Activated gamma-delta T cell treated with anti-CD3 and anti-CD28 coated beads, Interleukin-2, amount 50 U/mL, for 16 hours (primary cell): ENCODE data around the gene NAP1L3.

Experiments
- DNase-seq: peaks from one replicate; pipeline ENCODE4 v3.0.0-alpha.2; 2020; ENCODE audit warnings: low read depth

Gene NAP1L3, protein sequence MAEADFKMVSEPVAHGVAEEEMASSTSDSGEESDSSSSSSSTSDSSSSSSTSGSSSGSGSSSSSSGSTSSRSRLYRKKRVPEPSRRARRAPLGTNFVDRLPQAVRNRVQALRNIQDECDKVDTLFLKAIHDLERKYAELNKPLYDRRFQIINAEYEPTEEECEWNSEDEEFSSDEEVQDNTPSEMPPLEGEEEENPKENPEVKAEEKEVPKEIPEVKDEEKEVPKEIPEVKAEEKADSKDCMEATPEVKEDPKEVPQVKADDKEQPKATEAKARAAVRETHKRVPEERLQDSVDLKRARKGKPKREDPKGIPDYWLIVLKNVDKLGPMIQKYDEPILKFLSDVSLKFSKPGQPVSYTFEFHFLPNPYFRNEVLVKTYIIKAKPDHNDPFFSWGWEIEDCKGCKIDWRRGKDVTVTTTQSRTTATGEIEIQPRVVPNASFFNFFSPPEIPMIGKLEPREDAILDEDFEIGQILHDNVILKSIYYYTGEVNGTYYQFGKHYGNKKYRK

DNA sequence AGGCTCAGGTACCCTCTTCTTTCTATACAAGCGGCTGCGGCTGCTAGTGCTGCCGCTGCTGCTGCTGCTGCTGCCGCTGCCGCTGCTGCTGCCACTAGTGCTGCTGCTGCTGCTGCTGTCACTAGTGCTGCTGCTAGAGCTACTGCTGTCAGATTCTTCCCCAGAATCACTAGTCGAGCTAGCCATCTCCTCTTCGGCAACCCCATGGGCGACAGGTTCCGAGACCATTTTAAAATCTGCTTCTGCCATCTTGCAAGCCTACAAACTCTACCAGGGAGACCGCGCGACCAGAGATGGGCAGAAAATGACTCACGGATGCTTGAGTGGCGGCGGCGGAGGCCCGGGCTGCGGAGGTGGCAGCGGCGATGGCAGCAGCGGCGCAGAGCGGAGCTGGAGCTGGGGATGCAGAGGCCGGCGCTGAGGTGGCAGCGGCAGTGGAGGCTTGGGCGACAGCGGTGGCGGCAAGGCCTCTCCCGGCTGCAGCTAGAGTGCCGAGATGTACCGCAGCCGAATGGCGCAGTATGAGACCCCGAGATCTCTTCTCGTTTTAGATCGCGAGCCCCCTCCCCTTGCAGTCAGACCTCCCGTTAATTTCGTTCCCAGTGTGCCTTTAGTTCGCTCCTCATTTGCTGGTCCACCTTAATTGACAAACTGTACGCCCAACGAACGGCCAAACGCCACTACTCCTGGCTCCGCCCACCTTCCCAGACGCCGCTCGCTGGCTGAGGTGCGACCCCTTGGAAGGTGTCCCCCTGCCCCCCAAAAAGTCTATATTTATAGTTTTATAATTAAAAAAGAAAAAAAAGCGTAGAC lies at the start of gene NAP1L3:
Gene NAP1L3, minus strand, starts transcription at position 523 of the 813 bp plus-strand sequence. Its CDS starts 274 bp downstream, at position 249.
- DNase-seq: peak; percentile 31

DNA sequence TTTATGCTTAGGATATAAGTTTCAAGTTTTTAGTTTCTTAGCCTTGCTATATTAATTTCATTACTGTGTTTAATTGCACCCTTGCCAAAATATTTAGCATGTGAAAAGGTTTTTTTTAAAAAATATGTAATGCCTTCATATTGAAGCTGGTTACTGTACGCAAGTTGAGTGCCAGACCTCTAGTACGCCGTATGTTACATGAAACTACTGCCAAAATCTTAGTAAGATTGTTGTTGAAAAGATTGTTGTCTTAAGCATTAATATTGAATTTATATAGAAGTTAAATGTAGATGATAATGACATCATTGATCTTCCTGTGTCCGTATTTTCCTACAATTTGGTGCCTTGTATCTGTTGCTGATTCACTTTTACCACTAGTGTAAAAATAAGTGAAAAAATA lies 37.7 kb upstream of the NAP1L3 start:
- no peak for DNase-seq

DNA sequence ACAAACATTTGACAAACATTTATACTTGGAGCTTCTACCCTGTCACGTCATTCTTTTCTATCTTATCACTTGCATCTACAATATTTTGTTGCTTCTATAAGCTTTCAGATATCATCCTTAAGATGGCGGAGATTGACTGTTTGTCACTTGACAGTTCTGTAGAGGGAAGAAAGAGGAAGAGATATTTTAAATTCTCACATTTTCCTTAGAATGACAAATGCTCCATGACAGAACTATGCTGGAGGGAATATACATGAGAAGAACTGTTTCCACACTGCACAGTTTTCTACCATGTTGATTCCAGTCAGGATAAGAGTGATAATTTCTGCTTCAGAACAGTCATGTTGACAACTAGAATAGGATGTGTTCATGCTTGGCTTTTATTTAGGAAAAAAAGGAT lies 30.3 kb upstream of the NAP1L3 start:
- no peak for DNase-seq

- DNase-seq: no peak
Observed at GRCh38 chrX:93695981-93696380, 22.6 kb upstream of the NAP1L3 start.

DNA sequence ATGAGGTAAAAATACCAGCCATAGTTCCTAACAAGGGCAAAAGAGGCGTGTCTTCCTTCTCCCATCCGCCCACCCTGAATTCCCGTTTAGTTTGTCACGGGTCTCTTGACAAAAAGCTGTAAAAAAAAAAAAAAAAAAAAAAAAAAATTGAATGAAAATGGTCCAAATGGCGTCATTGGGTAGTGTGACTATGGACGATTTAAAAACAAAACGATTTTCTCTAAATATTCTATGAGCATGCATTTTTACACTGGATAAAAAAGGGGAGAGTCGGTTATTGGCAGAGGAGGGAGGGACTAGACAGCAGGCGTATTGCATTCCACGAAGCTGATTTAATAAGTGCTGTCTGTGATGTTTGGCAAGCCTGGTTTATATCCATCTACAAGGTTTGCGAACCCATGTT lies 492 bp upstream of the NAP1L3 start, which contains the start of gene FAM133A:
Gene FAM133A, plus strand, starts transcription at position 338 of the 403 bp plus-strand sequence. CDS start 35,214 bp downstream, outside the sequence.
- no peak for DNase-seq

DNA sequence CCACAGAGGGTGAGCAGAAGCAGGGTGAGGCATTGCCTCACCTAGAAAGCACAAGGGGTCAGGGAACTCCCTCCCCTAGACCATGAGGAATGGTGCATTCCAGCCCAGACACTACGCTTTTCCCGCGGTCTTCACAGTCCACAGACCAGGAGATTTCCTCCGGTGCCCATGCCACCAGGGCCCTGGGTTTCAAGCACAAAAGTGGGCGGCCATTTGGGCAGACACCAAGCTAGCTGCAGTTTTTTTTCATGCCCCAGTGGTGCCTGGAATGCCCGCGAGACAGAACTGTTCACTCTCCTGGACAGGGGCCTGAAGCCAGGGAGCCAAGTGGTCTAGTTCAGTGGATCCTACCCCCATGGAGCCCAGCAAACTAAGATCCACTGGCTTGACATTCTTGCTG lies 12.8 kb downstream of the NAP1L3 start:
- DNase-seq: no peak

- no peak for DNase-seq
Observed at GRCh38 chrX:93649381-93649780, 24.0 kb downstream of the NAP1L3 start.

GRCh38 chrX:93637591-93637990 lies 35.8 kb downstream of the NAP1L3 start:
- no peak for DNase-seq
